Esophagus mucosa (tissue), 1 donor: ENCODE measurements around the gene TSPEAR. TPM values are rescaled to one million over a fixed set of nuclear protein-coding genes. Genes with fewer than 3 reads are reported as not detected.
A peak's percentile ranks its signal among the peaks of the same experiment; 100 is the strongest.
"Not testable (repeated sequence)": the region's sequence is repeated elsewhere in the genome, so short reads cannot be mapped to it uniquely, and the experiment has no call there.

ENCODE experiments used
- ATAC-seq: fragments of 200-7000 bp; cut with Tn5 transposase; one replicate; pipeline ENCODE4 v1.9.1; 2020
- total RNA-seq: library from RNA; stranded (reverse); gene quantifications from one replicate; pipeline ENCODE4 v1.2.4, GENCODE V29; 2023
- donor health status: DM: yes; HTN: yes; CAD: no.

The TSPEAR gene
- total RNA-seq, 1 donor from 2014 or later, result 0.08 TPM

- ATAC-seq, result no peak
These were observed 61.8 kb downstream of the TSPEAR start for GRCh38 chr21:44649521-44650100.

GRCh38 chr21:44648557-44649311 lies 62.6 kb downstream of the TSPEAR start:
- no peak for ATAC-seq

- ATAC-seq, result no peak
These were observed 64.2 kb downstream of the TSPEAR start for GRCh38 chr21:44647222-44647552.

- ATAC-seq, result not testable (repeated sequence)
These were observed 64.8 kb downstream of the TSPEAR start, which contains the start of gene KRTAP10-11 for GRCh38 chr21:44646366-44647221. TSS of gene KRTAP10-11 (plus strand) at chr21:44646414. CDS start at chr21:44646459, 45 bp downstream.

DNA sequence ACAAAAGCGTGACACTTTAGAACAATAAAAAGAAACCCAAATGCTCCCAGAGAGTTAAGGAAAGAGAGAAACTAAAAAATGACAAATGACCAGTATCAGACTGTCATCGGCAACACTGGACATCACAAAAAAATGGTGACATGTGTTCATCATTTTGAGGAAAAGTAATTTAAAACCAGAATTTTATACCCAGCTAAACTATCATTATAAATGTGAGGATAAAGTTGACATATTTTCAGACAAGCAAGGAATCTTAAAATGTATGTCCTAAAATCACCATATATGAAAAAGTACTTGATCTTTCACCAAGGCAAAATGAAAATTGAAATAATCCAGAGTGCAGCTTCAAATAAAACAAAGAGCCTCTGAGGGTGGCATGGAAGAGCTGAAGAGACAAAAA lies 66.5 kb downstream of the TSPEAR start:
- ATAC-seq, result no peak

- no peak for ATAC-seq
These were observed 67.5 kb downstream of the TSPEAR start for GRCh38 chr21:44643741-44644310.

GRCh38 chr21:44640761-44641160 lies 70.6 kb downstream of the TSPEAR start:
- ATAC-seq, result no peak

DNA sequence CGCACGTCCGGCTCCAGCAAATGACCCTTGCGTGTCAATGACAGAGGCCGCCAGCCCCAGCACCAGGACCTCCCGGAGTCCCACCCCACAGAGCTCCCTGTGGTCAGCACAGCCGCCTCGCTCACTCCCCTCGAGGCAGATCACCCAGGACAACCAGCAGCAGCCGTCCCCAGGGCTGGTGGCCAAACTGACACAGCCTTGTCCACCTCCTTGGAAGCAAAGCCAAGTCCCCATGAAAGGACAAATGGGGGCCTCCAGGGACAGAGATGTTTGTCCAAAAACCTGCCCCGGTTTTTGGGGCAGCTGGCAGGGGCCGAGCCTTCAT lies 72.1 kb downstream of the TSPEAR start:
- ATAC-seq, result no peak

- peak; percentile 15 for ATAC-seq
These were observed 72.7 kb downstream of the TSPEAR start for GRCh38 chr21:44638506-44639330.

DNA sequence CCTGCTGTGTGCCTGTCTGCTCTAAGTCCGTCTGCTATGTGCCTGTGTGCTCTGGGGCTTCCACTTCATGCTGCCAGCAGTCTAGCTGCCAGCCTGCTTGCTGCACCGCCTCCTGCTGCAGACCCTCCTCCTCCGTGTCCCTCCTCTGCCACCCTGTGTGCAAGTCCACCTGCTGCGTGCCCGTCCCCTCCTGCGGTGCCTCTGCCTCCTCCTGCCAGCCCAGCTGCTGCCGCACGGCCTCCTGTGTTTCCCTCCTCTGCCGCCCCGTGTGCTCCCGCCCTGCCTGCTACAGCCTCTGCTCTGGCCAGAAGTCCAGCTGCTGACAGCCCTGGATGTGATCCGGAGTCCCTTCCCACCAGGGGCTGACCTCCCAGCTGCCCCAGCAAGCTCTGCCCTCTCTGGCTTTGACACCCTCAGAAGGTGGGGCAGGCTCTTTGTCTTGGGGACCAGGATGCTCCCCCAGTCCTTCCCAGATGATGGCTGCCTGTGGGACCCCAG lies 73.5 kb downstream of the TSPEAR start:
- not testable (repeated sequence) for ATAC-seq

GRCh38 chr21:44637018-44637850 lies 74.1 kb downstream of the TSPEAR start, which contains the start of gene KRTAP10-10:
TSS of gene KRTAP10-10 (plus strand) at chr21:44637356. CDS start at chr21:44637418, 62 bp downstream.
- ATAC-seq, result no peak

DNA sequence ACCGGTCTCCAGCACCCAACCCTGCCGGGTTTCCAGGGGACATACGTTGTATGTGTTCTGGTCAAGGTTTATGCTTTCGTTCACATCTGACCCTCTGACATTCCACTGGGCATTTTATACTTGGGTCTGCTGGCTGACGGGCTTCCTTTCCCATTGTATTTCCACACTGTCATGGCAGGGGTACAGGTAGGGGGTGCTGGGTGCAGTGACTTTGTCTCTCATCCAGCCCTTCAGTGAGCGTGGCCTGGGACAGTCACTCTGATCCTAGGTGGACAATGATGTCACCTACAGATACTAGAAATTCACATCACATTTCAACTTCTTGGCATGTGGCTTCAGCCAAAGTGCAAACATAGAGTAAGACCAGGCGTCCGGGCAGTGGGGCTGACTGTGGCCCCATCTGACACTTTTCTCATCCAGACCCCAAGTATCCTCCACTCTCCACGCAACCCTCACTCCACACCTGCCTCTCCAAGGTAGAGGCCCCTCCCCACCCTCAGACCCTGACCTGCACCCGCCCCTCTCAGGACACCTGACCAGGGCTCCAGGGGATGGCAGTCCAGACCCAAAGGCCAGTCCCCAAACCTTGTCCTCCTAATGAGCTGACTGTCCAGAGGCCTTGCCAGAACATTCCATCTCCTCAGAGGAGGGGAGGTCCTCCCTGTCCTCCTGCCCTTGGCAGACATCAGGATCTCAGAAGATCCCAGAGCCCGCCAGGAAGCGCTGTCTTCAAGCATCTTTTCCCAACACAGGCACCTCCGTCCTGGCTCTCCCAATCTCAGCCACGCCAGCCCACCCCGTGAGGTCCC lies 75.0 kb downstream of the TSPEAR start:
- ATAC-seq, result no peak

GRCh38 chr21:44632067-44632466 lies 79.3 kb downstream of the TSPEAR start:
- no peak for ATAC-seq

DNA sequence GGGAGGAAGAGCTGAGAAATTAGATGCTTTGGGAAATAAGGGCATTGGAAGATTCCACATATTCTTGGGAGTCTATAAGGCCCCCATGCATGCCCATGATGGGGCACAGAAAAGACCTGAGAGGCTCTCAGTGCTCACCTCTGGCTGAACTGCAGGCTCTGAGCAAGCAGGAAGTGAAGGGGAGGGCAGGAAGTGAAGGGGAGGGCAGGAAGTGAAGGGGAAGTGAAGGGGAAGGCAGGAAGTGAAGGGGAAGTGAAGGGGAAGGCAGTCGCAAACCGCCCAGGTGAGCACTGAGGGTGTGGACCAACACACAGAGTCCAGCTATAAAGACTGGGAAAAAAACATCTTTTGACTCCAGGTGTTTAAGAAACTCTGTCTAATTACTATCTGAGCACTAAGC lies 80.9 kb downstream of the TSPEAR start:
- no peak for ATAC-seq

- peak; percentile 20 for ATAC-seq
These were observed 82.5 kb downstream of the TSPEAR start for GRCh38 chr21:44628707-44629391.

- ATAC-seq, result not testable (repeated sequence)
These were observed 83.5 kb downstream of the TSPEAR start for GRCh38 chr21:44627831-44628233.

GRCh38 chr21:44627181-44627822 lies 84.1 kb downstream of the TSPEAR start:
- ATAC-seq, result not testable (repeated sequence)

DNA sequence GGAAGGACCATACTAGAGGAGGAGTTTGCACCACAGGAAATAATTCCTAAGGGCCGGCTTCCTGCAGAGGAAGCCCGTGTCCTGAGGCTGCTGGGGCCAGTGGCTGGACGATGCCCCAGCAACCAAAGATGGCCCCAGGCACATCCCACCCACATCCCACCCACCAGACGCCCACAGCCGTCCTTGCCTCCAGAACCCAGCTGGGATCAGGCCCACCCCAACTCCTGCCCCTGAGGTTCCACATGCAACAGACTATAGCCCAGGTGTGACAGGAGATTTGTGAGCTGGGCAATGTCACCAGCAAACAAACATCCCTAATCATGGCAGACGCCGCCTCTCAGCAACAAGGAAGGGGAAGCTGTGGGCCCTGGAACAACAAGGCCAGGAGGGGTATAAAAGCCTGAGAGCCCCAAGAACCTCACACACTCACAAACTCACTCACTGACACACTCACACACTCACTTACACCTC lies 84.7 kb downstream of the TSPEAR start, which contains the start of gene KRTAP10-9:
KRTAP10-9 (plus strand) TSS at position 421 of the 471 bp plus-strand sequence. CDS start 79 bp downstream, outside the sequence.
- ATAC-seq, result no peak

- ATAC-seq, result no peak
These were observed 85.1 kb downstream of the TSPEAR start for GRCh38 chr21:44626262-44626661.
